GM12892 (cell line): ENCODE data around the gene DHH.

Experiments used
- DNase-seq: peaks from one replicate; pipeline ENCODE4 v3.0.0; 2011; ENCODE audit not compliant: insufficient read length
- FAIRE-seq: peaks from 2 replicates; lab custom pipeline; 2011; peaks lifted over from hg19 to GRCh38; lab: Jason Lieb, UNC
- POLR2A ChIP-seq: IDR thresholded peaks from 2 replicates; pipeline ENCODE4 v1.6.1; 2011; ENCODE audit warnings: low read depth, low read length, control low read depth
- POLR2AphosphoS5 ChIP-seq: IDR thresholded peaks from 2 replicates; pipeline ENCODE4 v1.6.1; 2011; ENCODE audit warnings: low read depth, low read length, control low read depth
- TAF1 ChIP-seq: IDR thresholded peaks from 2 replicates; pipeline ENCODE4 v1.6.1; 2011; ENCODE audit warnings: low read depth, mild to moderate bottlenecking, control low read depth, low read length, borderline replicate concordance

Gene DHH

DNA sequence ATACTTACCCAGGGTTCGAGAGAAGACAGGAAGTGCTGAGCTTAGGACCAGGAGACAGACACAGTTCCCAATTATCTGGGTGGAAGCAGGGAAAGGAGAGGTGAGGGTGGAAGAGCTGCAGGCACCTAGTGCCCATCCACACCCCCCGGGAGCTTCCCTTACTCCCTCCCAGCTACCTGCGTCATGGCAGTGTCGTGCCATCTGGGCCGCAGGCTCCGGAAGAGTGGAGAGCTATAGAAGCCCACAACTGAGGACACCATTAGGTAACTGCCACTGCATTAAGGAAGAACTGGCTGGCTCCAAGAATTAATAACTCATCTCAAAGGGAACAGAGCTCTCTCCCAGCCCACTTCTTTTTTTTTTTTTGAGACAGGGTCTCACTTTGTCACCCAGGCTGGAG, 5.8 kb upstream of the DHH start:
- TF ChIP-seq POLR2AphosphoS5, result no peak
- no peak for TF ChIP-seq POLR2A
- no peak for TF ChIP-seq TAF1
- no peak for DNase-seq
- FAIRE-seq, result no peak

DNA sequence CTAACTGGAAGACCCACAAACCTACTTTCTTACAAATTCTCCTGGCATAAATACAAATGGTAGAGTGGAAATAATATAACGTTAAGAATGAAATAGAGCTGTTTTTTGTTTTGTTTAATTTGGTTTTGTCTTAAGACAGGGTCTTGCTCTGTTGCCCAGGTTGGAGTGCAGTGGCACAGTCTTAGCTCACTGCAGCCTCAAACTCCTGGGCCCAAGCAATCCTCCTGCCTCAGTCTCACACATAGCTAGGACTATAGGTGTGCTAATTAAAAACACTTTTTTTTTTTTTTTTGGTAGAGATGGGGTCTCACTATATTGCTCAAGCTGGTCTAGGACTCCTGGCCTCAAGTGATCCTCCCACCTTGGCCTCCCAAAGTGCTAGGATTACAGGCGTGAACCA, 4.1 kb upstream of the DHH start:
- FAIRE-seq, result no peak
- TF ChIP-seq TAF1 (no peak), POLR2A (no peak)
- DNase-seq, result no peak

- no peak for DNase-seq
- no peak for TF ChIP-seq POLR2AphosphoS5
- no peak for TF ChIP-seq TAF1
- TF ChIP-seq POLR2A, result no peak
- peak; percentile 86 for FAIRE-seq
Observed at GRCh38 chr12:49098035-49098451, 3.4 kb upstream of the DHH start.

- DNase-seq (no peak), FAIRE-seq (no peak)
- TF ChIP-seq TAF1 (no peak), POLR2A (no peak), POLR2AphosphoS5 (no peak)
Observed at GRCh38 chr12:49097381-49097780, 2.8 kb upstream of the DHH start.

- DNase-seq (no peak), FAIRE-seq (no peak)
- no peak for TF ChIP-seq POLR2AphosphoS5
- TF ChIP-seq POLR2A, result no peak
- TF ChIP-seq TAF1, result no peak
Observed at GRCh38 chr12:49094975-49095365, 369 bp upstream of the DHH start.

GRCh38 chr12:49093792-49094159, 825 bp downstream of the DHH start:
- DNase-seq, result no peak
- no peak for TF ChIP-seq POLR2AphosphoS5
- no peak for TF ChIP-seq TAF1
- TF ChIP-seq POLR2A, result no peak
- FAIRE-seq, result no peak

GRCh38 chr12:49092816-49093406, 1.7 kb downstream of the DHH start:
- FAIRE-seq, result no peak
- DNase-seq, result no peak
- TF ChIP-seq POLR2AphosphoS5 (no peak), POLR2A (no peak), TAF1 (no peak)

- DNase-seq, result peak; percentile 74
- no peak for FAIRE-seq
- TF ChIP-seq POLR2AphosphoS5 (no peak), TAF1 (no peak), POLR2A (no peak)
Observed at GRCh38 chr12:49092086-49092815, 2.4 kb downstream of the DHH start.

- DNase-seq, result no peak
- FAIRE-seq, result no peak
- TF ChIP-seq POLR2AphosphoS5 (no peak), TAF1 (no peak), POLR2A (no peak)
Observed at GRCh38 chr12:49091836-49092085, 2.8 kb downstream of the DHH start.

GRCh38 chr12:49091056-49091835, 3.4 kb downstream of the DHH start:
- DNase-seq (no peak), FAIRE-seq (no peak)
- no peak for TF ChIP-seq POLR2AphosphoS5
- no peak for TF ChIP-seq TAF1

GRCh38 chr12:49089821-49090773, 4.5 kb downstream of the DHH start:
- TF ChIP-seq POLR2AphosphoS5 (no peak), POLR2A (no peak), TAF1 (no peak)
- DNase-seq, result no peak
- FAIRE-seq, result no peak

GRCh38 chr12:49088932-49089330, 5.7 kb downstream of the DHH start:
- DNase-seq (no peak), FAIRE-seq (no peak)
- TF ChIP-seq TAF1 (no peak), POLR2A (no peak), POLR2AphosphoS5 (no peak)
